GM13977 (cell line): ENCODE measurements around the gene TMEM115.

Experiments
- DNase-seq: peaks from one replicate; pipeline ENCODE4 v3.0.0; 2012; ENCODE audit warnings: low spot score
- CTCF ChIP-seq: IDR thresholded peaks from 2 replicates; pipeline ENCODE4 v1.5.1; 2012; ENCODE audit warnings: mild to moderate bottlenecking, control low read depth; ENCODE audit not compliant: insufficient read depth; ENCODE audit errors: extremely low read depth, missing control alignments
- in situ Hi-C: fragments of 300-500 bp; cut with MboI; formaldehyde crosslinking; loops from one replicate; pipeline ENCODE4 v1.12.0; 2022; ENCODE audit warnings: low sequenced_read_pairs, low pct_unique_long_range_greater_than_20kb, mixed read lengths, inconsistent platforms; ENCODE audit not compliant: unreplicated experiment

TMEM115 gene

GRCh38 chr3:50378757-50379156 is 19.4 kb upstream of the TMEM115 start:
- TF ChIP-seq CTCF: no peak
- in situ Hi-C loops: no loop called here

GRCh38 chr3:50378024-50378423 is 18.7 kb upstream of the TMEM115 start:
- no peak for DNase-seq
- no peak for TF ChIP-seq CTCF
- in situ Hi-C loops: no loop called here

More at GRCh38 chr3:50378757-50379156, 19.4 kb upstream of the TMEM115 start:
- no peak for DNase-seq

- peak; percentile 13 for TF ChIP-seq CTCF
- in situ Hi-C loops: no loop called here
- DNase-seq: no peak
Measured at GRCh38 chr3:50375258-50375931, 16.1 kb upstream of the TMEM115 start.

DNA sequence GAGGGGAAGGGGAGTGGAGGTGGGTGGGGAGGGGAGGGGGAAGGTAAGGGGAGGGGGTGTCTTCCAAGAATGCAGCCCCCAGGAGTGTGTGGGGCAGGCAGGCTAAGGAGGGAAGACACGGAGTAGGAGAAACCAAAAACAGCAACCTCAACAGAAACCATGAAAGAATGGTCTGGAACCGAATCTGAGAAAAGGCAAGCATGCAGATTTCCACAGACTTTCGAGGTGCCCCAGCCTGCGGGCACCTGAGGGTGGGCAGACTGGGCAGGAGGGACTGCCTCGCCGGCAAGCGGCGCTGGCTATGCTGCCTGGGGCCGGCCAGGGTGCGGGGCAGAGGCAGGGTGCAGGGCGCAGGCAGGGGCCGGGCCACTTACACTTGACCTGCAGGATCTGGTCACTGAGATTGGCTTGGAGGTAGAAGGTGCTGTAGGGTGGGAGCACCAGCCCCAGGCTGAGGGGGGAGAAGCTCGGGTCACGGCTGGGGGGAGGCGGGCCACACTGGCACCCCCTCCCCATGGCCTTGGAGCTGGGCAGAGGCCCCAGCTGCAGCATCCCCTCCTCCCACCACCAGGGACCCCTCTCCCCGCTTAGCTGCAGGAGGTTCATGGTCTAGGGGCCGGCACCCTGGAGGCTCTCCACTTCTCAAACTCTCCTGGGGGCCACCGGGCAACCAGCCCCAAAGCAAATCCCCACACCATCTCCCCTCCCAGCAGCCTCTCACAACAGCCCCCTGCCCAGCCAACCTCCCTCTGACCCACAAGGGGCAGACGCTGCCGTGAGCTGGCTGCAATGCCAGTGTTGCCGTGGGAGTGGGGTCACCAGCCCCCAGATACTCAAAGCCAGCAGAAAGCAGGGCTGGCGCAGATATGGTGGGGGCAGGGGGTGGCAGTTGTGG is 15.3 kb upstream of the TMEM115 start:
- no peak for DNase-seq
- in situ Hi-C loops: no loop called here
- no peak for TF ChIP-seq CTCF

GRCh38 chr3:50373146-50374051 is 14.1 kb upstream of the TMEM115 start:
- no peak for DNase-seq
- no peak for TF ChIP-seq CTCF
- in situ Hi-C loops: no loop called here

GRCh38 chr3:50372349-50372748 is 13.0 kb upstream of the TMEM115 start:
- TF ChIP-seq CTCF: no peak
- no peak for DNase-seq
- in situ Hi-C loops: no loop called here
